GM10847 (cell line): Measurements from ENCODE around the gene DRD4.
A peak's percentile ranks its signal among the peaks of the same experiment; 100 is the strongest.

ENCODE experiments used
- POLR2A ChIP-seq: IDR thresholded peaks from 2 replicates; pipeline ENCODE4 v1.6.1; 2011; ENCODE audit not compliant: insufficient read length; ENCODE audit errors: extremely low read depth

The DRD4 gene

DNA sequence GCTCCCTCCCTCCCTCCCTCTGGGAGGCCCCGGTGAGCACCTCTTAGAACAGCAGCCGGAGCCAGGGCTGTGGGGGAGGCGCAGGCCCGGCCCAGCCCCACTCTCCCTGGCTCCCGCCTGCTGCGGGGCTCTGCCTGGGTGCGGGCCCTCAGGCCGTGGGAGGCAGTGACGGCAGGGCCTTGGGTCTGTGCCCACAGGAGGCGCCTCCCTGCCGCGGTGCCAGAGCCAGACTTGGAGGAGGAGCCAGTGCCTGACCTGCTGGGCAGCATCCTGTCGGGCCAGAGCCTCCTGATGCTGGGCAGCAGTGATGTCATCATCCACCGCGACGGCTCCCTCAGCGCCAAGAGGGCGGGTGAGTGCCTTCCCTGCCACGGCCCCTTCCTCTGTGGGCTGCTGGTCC lies 30.8 kb upstream of the DRD4 start:
- TF ChIP-seq POLR2A, result no peak

DNA sequence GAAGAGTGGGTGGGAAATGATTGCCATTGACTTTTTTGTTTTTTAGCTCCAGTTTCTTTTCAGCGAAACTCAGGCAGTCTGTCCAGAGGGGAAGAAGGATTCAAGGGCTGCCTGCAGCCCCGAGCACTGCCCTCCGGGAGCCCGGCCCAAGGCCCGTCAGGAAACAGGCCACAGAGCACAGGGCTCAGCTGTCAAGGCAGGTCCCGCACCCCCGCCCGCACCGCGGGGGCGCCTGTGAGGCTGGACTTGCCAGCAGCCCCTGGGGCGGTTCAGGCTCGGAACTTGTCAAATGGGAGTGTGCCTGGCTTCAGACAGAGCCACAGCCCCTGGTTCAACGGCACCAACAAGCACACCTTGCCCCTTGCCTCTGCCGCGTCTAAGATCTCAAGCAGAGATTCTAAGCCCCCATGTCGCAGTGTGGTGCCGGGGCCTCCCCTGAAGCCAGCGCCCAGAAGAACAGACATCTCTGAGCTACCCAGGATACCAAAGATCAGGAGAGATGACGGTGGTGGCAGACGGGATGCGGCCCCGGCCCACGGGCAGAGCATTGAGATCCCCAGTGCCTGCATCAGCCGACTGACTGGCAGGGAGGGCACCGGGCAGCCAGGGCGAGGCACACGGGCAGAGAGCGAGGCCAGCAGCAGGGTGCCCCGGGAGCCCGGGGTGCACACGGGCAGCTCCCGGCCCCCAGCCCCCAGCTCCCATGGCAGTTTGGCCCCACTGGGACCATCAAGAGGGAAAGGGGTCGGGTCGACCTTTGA lies 29.9 kb upstream of the DRD4 start:
- no peak for TF ChIP-seq POLR2A

DNA sequence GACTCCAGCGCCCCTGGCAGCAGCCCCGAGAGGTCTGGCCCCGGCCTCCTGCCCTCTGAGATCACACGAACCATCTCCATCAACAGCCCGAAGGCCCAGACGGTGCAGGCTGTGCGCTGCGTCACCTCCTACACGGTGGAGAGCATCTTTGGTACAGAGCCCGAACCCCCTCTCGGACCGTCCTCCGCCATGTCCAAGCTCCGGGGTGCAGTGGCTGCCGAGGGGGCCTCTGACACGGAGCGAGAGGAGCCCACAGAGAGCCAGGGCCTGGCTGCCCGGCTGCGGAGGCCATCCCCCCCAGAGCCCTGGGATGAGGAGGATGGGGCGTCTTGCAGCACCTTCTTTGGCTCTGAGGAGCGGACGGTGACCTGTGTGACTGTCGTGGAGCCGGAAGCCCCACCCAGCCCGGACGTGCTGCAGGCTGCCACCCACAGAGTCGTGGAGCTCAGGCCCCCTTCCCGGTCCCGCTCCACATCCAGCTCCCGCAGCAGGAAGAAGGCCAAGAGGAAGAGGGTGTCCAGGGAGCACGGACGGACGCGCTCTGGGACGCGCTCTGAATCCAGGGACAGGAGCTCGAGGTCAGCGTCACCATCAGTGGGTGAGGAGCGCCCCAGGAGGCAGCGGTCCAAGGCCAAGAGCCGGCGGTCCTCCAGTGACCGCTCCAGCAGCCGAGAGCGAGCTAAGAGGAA lies 29.0 kb upstream of the DRD4 start:
- TF ChIP-seq POLR2A, result no peak

DNA sequence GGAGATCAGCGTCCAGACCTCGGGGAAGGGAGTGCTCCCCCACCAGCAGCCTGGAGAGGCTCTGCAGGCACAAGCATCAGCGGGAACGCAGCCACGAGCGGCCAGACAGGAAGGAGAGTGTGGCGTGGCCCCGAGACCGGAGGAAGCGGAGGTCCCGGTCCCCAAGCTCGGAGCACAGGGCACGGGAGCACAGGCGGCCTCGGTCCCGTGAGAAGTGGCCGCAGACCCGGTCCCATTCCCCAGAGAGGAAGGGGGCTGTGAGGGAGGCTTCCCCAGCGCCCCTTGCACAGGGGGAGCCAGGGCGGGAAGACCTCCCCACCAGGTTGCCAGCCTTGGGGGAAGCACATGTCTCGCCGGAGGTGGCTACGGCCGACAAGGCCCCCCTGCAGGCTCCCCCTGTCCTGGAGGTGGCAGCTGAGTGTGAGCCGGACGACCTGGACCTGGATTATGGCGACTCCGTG lies 28.2 kb upstream of the DRD4 start:
- no peak for TF ChIP-seq POLR2A

DNA sequence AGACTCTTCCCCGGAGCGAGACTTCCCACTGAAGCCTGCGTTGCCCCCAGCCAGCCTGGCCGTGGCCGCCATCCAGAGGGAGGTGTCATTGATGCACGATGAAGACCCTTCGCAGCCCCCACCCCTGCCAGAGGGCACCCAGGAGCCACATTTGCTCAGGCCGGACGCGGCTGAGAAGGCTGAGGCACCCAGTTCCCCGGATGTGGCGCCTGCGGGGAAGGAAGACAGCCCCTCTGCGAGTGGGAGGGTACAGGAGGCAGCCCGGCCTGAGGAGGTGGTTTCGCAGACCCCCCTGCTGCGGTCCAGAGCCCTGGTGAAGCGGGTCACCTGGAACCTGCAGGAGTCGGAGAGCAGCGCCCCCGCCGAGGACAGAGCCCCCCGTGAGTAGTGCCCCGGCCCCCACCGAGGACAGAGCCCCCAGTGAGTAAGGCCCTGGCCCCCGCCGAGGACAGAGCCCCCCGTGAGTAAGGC lies 27.7 kb upstream of the DRD4 start:
- TF ChIP-seq POLR2A, result no peak

DNA sequence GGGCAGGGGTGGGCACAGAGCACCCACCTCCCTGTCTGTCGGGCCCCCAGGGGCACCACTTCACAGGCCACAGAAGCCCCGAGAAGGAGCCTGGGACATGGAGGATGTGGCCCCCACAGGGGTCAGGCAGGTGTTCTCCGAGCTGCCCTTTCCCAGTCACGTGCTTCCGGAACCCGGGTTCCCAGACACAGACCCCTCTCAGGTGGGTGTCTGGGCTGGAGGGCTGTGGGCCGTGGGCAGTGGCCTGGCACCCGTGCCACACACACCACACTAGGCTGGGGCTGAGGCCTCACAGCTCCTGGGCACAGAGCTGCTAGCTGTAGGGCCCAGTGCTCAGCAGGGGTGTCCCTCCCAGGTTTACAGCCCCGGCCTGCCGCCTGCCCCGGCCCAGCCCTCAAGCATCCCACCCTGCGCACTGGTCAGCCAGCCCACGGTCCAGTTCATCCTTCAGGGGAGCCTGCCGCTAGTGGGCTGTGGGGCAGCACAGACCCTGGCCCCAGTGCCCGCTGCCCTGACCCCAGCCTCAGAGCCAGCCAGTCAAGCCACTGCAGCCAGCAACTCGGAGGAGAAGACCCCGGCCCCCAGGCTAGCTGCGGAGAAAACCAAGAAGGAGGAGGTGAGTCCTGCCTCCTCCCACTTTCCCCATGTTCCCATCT lies 26.8 kb upstream of the DRD4 start:
- TF ChIP-seq POLR2A, result no peak

DNA sequence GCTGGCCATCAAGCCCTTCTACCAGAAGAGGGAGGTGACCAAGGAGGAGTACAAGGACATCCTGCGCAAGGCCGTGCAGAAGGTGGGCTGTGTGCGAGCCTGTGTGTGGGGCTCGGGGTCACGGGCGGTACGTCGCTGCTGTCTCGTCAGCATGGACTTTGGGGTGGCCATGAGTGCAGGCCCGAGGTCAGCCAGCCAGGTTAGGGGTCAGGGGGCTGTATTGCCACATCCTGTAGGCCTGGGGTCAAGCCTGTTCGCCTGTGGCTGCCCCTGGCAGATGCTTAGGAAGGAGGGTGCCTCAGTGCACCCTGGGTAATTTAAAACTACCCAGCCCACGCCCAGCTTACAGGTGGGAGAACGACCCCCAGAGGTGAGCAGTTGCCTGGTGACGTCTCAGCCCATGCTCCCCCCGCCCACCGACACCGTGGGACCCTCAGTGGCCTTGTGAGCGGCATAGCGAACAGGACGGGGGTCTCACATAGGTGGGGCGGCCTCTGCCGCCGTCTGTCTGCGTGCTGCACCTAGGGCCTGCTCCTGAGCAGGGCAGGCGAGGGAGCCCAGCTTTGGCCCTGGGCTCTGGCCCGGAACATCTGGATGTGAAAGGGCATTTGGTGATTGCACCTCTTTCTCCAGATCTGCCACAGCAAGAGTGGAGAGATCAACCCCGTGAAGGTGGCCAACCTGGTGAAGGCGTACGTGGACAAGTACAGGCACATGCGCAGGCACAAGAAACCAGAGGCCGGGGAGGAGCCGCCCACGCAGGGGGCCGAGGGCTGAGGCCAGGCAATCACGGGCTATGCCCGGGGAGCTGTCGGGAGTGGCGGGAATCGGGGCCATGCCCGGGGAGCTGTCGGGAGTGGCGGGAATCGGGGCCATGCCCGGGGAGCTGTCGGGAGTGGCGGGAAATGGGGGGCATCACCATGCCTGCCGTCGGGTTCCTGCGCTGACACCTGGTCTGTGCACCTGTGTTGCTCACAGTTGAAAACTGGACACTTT lies 25.8 kb upstream of the DRD4 start:
- peak; percentile 24 for TF ChIP-seq POLR2A

DNA sequence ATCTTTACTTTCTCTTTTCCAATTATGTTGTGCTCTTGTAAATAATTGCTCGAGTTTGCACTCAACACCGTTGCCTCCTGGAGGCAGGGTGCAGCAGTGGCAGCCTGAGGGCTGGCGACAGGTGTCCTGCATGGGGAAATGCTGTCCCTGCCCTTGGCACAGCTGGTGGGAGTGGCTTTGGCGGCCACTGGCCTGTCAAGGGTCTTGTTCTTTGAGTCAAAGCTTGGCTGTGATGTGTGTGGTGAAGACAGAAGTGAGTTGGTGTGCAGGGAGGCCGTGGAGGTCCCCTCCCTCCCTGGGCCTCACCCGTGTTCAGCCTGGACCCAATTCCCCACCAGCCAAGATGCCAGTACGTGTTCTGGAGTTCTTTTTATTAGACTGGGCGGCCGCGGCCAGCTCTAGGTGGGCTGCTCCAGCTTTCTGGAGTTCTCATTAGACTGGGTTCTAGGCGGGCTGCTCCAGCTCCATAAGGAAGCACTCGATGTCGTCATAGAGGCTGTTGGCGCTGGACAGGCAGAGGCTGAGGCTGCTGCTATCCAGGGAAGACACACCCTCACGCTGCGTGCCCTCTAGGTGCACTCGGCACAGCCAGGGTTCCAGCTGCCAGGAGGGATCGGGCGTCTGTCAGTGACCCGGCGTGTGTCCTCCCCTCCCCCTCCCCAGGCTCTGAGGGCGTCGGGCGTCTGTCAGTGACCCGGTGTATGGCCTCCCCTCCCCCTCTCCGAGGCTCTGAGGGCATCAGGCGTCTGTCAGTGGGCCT lies 24.7 kb upstream of the DRD4 start:
- no peak for TF ChIP-seq POLR2A

DNA sequence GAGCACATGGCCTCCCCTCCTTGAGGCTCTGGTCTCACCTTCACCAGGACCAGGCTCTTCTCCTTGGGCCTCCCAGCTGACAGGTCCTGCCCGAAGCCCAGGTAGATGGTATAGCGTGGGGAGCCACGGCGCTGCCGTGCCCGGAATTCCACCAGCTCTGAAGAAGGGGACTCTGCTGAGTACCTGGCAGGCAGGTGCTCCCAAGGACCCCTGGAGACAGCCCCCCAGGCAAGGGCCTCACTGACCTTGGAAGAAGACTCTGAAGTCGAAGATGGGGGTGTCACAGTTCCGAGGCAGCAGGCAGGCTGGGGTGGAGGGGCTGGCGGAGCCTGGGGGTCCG lies 24.1 kb upstream of the DRD4 start:
- no peak for TF ChIP-seq POLR2A

DNA sequence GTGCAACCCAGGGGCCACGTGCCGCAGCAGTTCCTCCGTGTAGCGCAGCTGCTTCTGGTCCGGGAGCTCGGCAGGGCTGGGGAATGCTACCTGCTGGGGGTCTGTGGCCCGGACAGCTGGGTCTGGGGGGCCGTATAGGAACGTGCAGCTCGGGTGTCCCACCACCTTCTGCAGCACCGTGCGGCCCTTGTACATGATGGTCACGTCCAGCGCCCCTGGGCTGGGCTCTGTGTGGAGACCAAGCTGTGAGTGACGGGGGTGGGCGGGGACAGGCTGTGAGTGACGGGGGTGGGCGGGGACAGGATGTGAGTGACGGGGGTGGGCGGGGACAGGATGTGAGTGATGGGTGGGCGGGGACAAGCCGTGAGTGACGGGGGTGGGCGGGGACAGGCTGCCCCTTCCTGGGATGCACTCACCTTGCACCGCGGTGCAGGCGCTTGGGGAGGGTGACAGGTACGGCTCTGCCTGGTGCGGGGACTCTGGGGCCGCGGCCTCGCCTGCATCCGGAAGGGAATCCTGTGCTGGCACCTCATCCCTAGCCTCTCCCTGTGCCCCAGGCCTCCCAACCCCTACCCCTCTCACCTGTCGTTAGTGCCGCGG lies 23.6 kb upstream of the DRD4 start:
- peak; percentile 29 for TF ChIP-seq POLR2A

DNA sequence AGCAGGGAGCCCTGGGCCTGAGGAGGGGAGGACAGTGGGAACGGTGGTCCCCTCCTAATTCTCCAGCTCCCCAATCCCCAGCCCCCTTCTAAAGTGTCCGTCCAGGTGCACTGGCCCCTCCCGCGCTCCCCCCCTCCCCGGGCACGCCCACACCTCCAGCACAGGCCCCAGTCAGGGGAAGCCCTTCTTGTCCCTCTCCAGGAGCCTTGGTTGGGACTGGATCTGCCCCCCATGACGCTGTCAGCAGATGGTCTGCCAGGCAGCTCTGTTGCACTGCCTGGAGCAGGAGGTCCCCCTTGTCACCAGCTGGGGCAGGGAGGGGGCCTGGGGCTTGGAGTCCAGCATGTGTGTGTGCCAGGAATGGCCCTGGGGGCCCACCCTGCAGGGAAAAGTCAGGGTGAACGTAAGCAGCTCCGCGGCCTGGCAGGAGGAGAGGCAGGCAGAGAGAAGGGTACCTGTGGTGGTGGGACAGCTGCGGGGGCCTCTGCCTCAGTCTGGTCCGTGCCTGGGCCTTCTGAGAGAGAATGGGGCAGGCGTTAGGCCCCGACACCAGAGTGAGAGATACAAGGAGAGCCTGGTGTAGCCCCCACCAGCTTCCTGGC lies 22.9 kb upstream of the DRD4 start:
- peak; percentile 10 for TF ChIP-seq POLR2A

DNA sequence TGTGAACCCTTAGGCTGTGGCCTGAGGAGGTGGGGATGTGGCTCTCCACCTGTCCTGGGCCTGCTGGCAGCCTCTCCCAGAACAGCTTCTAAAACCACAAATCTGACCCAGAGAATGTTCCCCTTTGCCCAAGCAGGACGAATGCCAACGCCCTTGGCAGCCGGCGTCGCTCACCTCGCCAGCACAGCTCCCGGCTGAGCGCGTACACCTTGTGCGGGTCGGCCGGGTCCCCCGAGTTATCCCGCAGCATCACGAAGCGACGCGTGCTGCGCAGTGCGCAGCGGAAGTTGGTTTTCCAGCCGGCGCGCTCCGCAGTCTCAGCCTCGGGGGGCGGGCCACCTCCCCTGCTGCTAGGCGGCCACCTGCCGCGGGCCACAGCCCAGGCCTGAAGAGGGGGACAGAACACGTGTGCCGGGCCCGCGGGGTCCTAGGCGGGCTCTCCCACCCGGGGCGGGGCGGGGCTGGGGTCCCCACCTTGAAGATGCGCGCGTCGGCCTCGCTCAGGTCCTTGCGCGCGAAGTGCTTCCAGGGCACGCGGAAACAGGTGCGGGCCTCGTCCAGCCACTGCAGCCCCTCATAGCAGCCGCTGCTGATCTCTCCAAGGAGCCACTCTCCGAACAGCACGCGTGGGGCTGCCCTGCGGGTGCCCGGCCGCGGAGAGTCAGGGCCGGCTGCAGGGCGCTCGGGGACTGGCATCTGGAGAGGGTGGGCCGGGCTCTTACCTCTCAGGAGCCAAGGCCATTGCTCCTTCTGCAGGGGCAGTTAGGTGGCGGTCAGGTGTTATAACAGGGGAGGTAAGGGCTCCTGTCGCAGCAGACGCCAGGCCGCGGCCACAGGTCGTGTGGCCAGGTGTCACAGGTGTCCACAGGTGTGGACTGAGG lies 22.2 kb upstream of the DRD4 start:
- TF ChIP-seq POLR2A, result no peak

DNA sequence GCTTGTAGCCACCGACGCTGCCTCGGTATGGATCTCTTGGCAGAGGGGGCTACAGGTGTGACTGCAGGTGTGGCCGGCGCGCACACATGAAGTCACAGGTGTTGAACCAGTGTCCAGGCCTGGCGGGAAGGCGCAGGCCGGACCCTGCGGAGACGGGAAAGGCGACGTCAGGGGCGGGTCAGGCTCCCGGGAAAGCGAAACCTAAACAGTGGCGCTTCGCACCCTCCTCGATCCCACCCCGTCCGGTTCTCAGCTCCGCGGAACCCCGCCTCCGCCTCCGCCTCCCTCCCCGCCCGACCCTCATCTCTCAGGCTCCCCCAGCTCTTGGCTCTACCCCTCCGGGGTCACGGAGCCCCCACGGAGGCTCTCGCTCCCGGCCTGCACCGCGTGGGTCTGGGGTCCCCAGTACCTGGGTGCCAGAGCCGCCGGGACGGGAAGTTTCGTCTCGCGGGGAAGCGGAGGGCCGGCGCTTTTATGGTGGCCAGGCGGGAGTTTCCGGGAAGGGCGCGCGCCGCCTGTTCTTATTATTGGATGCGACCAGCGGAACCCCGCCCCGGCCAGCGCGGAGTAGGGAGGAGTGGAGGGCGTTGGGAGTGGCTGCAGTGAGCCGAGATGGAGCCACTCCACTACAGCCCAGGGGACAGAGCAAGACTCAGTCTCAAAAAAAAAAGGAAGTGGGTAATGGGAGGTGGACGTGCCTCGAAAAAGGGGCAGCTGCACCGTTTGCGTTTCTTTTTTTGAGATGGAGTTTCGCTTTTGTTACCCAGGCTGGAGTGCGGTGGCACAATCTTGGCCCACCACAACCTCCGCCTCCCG lies 21.4 kb upstream of the DRD4 start, which contains the start of gene IRF7:
Gene IRF7, minus strand, starts transcription at position 447 of the 816 bp plus-strand sequence. CDS start 586 bp downstream, outside the sequence.
- TF ChIP-seq POLR2A, result peak; percentile 98
